ENCODE data around the gene ADAMTS8. TPM values are rescaled to one million over a fixed set of nuclear protein-coding genes. Genes with fewer than 3 reads are reported as not detected.

Gene ADAMTS8
- total RNA-seq, 6 experiments from 2014 or later = not detected

DNA sequence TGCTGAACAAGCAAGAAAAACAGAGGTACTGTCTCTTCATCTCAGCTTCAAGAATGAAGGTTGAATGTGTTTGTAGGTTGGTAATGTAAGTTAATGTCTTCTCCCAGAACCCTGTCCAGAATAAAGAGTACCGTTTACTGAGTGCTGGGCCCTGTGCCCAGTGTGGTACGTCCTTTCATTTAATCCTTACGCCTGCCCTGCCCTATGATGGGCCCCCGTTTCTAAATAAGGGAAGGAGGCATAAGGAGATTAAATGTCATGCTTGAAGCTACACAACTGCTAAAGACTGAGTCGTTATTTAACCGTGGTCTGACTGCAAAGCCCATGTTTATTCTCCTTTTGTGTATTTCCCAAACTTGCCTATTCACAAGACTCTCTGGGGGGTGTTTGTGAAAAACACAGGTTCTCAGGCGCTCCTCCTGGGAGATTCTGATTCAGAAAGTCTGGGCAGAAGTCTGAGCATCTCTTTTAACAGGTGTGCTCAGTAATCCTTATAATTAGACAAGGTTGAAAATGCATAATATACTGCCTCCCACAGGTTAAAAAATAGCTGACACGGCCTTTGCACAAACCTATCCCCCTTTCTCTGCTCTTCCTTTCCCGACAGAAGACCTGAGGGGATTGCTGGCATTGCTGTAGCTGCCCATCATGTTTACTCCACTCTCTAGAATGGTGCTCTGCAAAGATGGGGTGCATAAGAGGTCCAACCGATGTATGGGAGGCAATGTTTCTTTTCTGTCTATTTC is 57.4 kb downstream of the ADAMTS8 start:
- Mint-ChIP-seq H3K27ac (no peak overlapping the region), H3K4me3 (no peak overlapping the region), H3K4me1 (ENCODE audit: low read depth) (no peaks in the 10 kb centered on the region), H3K36me3 (ENCODE audit: low read depth) (no peaks in the 10 kb centered on the region), H3K9me3 (no peaks in the 10 kb centered on the region), H3K27me3 (ENCODE audit: insufficient read depth) (peaks cover 58% of the 10 kb centered on the region)
- TF ChIP-seq, protein P1, sequence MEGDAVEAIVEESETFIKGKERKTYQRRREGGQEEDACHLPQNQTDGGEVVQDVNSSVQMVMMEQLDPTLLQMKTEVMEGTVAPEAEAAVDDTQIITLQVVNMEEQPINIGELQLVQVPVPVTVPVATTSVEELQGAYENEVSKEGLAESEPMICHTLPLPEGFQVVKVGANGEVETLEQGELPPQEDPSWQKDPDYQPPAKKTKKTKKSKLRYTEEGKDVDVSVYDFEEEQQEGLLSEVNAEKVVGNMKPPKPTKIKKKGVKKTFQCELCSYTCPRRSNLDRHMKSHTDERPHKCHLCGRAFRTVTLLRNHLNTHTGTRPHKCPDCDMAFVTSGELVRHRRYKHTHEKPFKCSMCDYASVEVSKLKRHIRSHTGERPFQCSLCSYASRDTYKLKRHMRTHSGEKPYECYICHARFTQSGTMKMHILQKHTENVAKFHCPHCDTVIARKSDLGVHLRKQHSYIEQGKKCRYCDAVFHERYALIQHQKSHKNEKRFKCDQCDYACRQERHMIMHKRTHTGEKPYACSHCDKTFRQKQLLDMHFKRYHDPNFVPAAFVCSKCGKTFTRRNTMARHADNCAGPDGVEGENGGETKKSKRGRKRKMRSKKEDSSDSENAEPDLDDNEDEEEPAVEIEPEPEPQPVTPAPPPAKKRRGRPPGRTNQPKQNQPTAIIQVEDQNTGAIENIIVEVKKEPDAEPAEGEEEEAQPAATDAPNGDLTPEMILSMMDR (IDR thresholded peaks at IDR 0.05) = no peak; the same call in 1 of the 2 replicates
- DNase-seq = no peak

DNA sequence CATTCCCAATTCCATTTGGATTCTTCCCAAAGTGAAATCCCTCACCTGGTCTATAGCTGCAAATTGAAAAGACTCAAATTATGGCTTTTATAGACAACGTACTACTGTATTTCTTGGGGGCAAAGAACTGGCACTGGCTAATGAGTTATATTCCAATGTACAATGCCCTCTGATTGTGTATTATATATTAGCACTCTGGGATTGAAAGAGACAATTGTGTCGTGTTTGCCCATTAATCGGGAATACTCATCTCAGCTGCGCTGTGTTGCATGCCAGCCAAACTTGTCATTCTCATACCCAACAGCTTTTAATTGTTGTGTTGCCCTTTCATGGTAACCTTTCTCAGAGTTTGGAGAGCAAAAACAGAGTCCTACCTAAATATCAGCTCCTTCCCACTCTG is 58.7 kb downstream of the ADAMTS8 start:
- H3K9me3 Mint-ChIP-seq = no peaks in the 10 kb centered on the region
- peaks cover 52% of the 10 kb centered on the region for H3K27me3 Mint-ChIP-seq (ENCODE audit: insufficient read depth)
- no peak for DNase-seq
- H3K4me3 Mint-ChIP-seq = no peak overlapping the region
- no peaks in the 10 kb centered on the region for H3K4me1 Mint-ChIP-seq (ENCODE audit: low read depth)
- H3K36me3 Mint-ChIP-seq (ENCODE audit: low read depth) = no peaks in the 10 kb centered on the region
- TF ChIP-seq, protein P1 (IDR thresholded peaks at IDR 0.05) = no peak
- no peak overlapping the region for H3K27ac Mint-ChIP-seq

DNA sequence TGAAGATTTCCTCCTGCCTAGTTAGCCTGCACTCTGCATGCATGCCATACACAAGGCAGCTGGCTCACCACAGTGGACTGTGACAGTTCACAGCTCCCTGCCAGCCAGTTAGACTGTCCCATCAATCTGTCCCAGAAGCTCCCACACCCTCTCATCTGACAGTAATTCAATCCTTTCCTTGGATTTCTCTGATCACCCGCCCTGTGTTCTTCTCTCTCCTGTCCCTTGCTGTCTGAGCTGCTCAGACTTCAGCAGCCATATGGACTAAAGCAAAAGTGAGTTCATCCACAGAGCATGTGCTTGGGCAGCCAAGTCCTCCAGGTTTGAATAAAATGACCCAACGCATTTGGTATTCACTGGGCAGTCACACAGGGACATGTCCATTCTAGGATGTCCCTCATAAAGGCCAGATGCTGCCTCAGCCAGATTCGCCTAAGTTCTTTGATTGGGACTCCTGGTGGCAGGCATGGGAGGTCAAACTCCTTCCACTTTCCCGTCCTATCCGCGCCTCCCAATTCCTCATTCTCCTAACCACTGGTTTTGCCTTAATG is 59.2 kb downstream of the ADAMTS8 start:
- no peaks in the 10 kb centered on the region for H3K9me3 Mint-ChIP-seq
- H3K36me3 Mint-ChIP-seq (ENCODE audit: low read depth) = no peaks in the 10 kb centered on the region
- no peak for DNase-seq
- peaks cover 54% of the 10 kb centered on the region for H3K27me3 Mint-ChIP-seq (ENCODE audit: insufficient read depth)
- TF ChIP-seq, protein P1 (IDR thresholded peaks at IDR 0.05) = no peak
- no peaks in the 10 kb centered on the region for H3K4me1 Mint-ChIP-seq (ENCODE audit: low read depth)
- no peak overlapping the region for H3K27ac Mint-ChIP-seq
- H3K4me3 Mint-ChIP-seq = no peak overlapping the region

- Mint-ChIP-seq H3K9me3 (peaks cover 19% of the 10 kb centered on the region; the same call in 1 of the 2 replicates), H3K4me3 (no peak overlapping the region), H3K27ac (no peak overlapping the region), H3K36me3 (ENCODE audit: low read depth) (0 out of 2 replicates have a peak, but pooled peaks cover 7% of the 10 kb centered on the region), H3K27me3 (ENCODE audit: insufficient read depth) (peaks cover 23% of the 10 kb centered on the region), H3K4me1 (ENCODE audit: low read depth) (no peaks in the 10 kb centered on the region)
- TF ChIP-seq, protein P1 (IDR thresholded peaks at IDR 0.05) = no peak
- DNase-seq = no peak
Observed at GRCh38 chr11:130359419-130359818, 69.0 kb downstream of the ADAMTS8 start.

- no peak for DNase-seq
- Mint-ChIP-seq H3K9me3 (peaks cover 19% of the 10 kb centered on the region; the same call in 1 of the 2 replicates), H3K27ac (no peak overlapping the region), H3K36me3 (ENCODE audit: low read depth) (0 out of 2 replicates have a peak, but pooled peaks cover 7% of the 10 kb centered on the region), H3K4me1 (ENCODE audit: low read depth) (no peaks in the 10 kb centered on the region), H3K4me3 (no peak overlapping the region), H3K27me3 (ENCODE audit: insufficient read depth) (peaks cover 19% of the 10 kb centered on the region)
- TF ChIP-seq, protein P1 (IDR thresholded peaks at IDR 0.05) = no peak
Observed at GRCh38 chr11:130358398-130358797, 70.0 kb downstream of the ADAMTS8 start.

Other genes starting within 250 kb of the ADAMTS8 start
- gene ZBTB44, start 113.7 kb downstream of the ADAMTS8 start, total RNA-seq (2021; fragmentation: NEBNext Ultra II Directional; extraction: Animal tissue kit (Norgen Biotek cat#: 25700)) = 10 to 100 TPM in 5 of 6 experiments, 1 to 10 TPM in 1; 9.4 to 16.5 (median 12.4) TPM
- 1 to 10 TPM in 2 of 6 experiments, under 1 TPM in 4; 0.21 to 1.1 (median 0.94) TPM for gene ADAMTS15, start 20.0 kb upstream of the ADAMTS8 start, total RNA-seq (2021; fragmentation: NEBNext Ultra II Directional; extraction: Animal tissue kit (Norgen Biotek cat#: 25700))

All from HFFc6 (cell line).